Gastrocnemius medialis (tissue), 4 donors: ENCODE results near the gene DIAPH3. TPM values are rescaled to one million over a fixed set of nuclear protein-coding genes. Genes with fewer than 3 reads are reported as not detected.

Experiments used
- ATAC-seq, 2 donors: fragments of 150-250 bp; one replicate each; pipeline ENCODE4 v1.9.1; 2016
- DNase-seq, 2 donors: peaks; one replicate each; pipeline ENCODE4 v3.0.0-alpha.2; 2019
- H3K27ac ChIP-seq, 4 donors: fragments of 200-600 bp; sonication (generic); 1 replicate in 1 of 4; 2 replicates in 3 of 4; pipeline ENCODE4 v1.5.1; 2016 to 2018; ENCODE audit warnings: mild to moderate bottlenecking in 2 of 4, moderate library complexity in 1 of 4
- H3K27me3 ChIP-seq, 3 donors: fragments of 200-600 bp; sonication (generic) in 2 of 3; 1 replicate in 1 of 3; 2 replicates in 2 of 3; pipeline versions ENCODE4 v1.5.1 to v1.6.0; 2016 to 2019; ENCODE audit warnings: mild to moderate bottlenecking in 1 of 3, moderate library complexity in 1 of 3
- H3K36me3 ChIP-seq, 2 donors: fragments of 200-600 bp; sonication (generic) in 1 of 2; one replicate each; pipeline ENCODE4 v1.5.1; 2017 to 2018
- H3K4me1 ChIP-seq, 2 donors: fragments of 200-600 bp; sonication (generic) in 1 of 2; one replicate each; pipeline ENCODE4 v1.5.1; 2016 to 2017; ENCODE audit warnings: mild to moderate bottlenecking in 2 of 2
- H3K4me3 ChIP-seq, 4 donors: fragments of 200-600 bp; sonication (generic) in 3 of 4; 1 replicate in 1 of 4; 2 replicates in 3 of 4; pipeline ENCODE4 v1.5.1; 2016 to 2019; ENCODE audit warnings: mild to moderate bottlenecking in 2 of 4
- H3K9me3 ChIP-seq, 3 donors: fragments of 200-600 bp; sonication (generic) in 2 of 3; 1 replicate in 1 of 3; 2 replicates in 2 of 3; pipeline ENCODE4 v1.5.1; 2016 to 2019
- CTCF ChIP-seq, 5 experiments: fragments of 450-650 bp in 3 of 5; fragments of 200-600 bp in 2 of 5; sonication (generic) in 2 of 5; IDR thresholded peaks in 4 of 5; conservative IDR thresholded peaks in 1 of 5; 1 replicate in 4 of 5; 2 replicates in 1 of 5; pipeline ENCODE4 v1.5.1; 2016 to 2019; ENCODE audit warnings: antibody characterized with exemption in 5 of 5, mild to moderate bottlenecking in 3 of 5, moderate library complexity in 3 of 5
- POLR2A ChIP-seq, 2 donors: fragments of 450-650 bp; IDR thresholded peaks; one replicate each; pipeline ENCODE4 v1.6.1; 2017; ENCODE audit warnings: antibody characterized with exemption in 2 of 2, mild to moderate bottlenecking in 2 of 2, moderate library complexity in 2 of 2
- in situ Hi-C, 4 donors: fragments of 200-750 bp; cut with MboI; loops; one replicate each; pipeline versions ENCODE4 v1.15.0 to v1.8.0; 2017; ENCODE audit warnings: low sequenced_read_pairs in 4 of 4
- intact Hi-C: fragments of 100-400 bp; cut with DNase I; formaldehyde crosslinking; loops from one replicate; pipeline ENCODE4 v1.15.1; 2023; ENCODE audit warnings: low total_unique reads
- total RNA-seq, 4 donors: library from RNA; depleted of rRNA; stranded (reverse); fragments of >200 nt; gene quantifications; one replicate each; pipeline versions ENCODE4 v1.1.0 to v1.2.3, GENCODE V29; 2016

DIAPH3 gene
- total RNA-seq, 4 donors from 2014 or later = 0.13 TPM; not detected in 3

- no peak for ATAC-seq
- Histone ChIP-seq H3K27ac (no peak overlapping the region), H3K27me3 (no peaks in the 10 kb centered on the region), H3K36me3 (no peaks in the 10 kb centered on the region), H3K4me1 (no peaks in the 10 kb centered on the region), H3K4me3 (no peak overlapping the region), H3K9me3 (no peaks in the 10 kb centered on the region)
- intact Hi-C loops = no loop called here
- no peak for TF ChIP-seq POLR2A (IDR thresholded peaks at IDR 0.05)
- no peak for TF ChIP-seq CTCF (IDR thresholded peaks at IDR 0.05 in 4 of 5, conservative IDR thresholded peaks at IDR 0.05 in 1 of 5)
- DNase-seq = no peak
- in situ Hi-C loops = no loop called here
These were observed 127.9 kb downstream of the DIAPH3 start for GRCh38 chr13:60035874-60036273.

GRCh38 chr13:60032851-60033250 lies 130.9 kb downstream of the DIAPH3 start:
- no peaks in the 10 kb centered on the region for H3K27me3 ChIP-seq
- intact Hi-C loops = no loop called here
- no peak overlapping the region for H3K27ac ChIP-seq
- DNase-seq (no peak), ATAC-seq (no peak)
- no peaks in the 10 kb centered on the region for H3K4me1 ChIP-seq
- H3K36me3 ChIP-seq = no peaks in the 10 kb centered on the region
- in situ Hi-C loops = no loop called here
- no peak for TF ChIP-seq CTCF (IDR thresholded peaks at IDR 0.05 in 4 of 5, conservative IDR thresholded peaks at IDR 0.05 in 1 of 5)
- TF ChIP-seq POLR2A (IDR thresholded peaks at IDR 0.05) = no peak
- H3K4me3 ChIP-seq = no peak overlapping the region
- no peaks in the 10 kb centered on the region for H3K9me3 ChIP-seq

DNA sequence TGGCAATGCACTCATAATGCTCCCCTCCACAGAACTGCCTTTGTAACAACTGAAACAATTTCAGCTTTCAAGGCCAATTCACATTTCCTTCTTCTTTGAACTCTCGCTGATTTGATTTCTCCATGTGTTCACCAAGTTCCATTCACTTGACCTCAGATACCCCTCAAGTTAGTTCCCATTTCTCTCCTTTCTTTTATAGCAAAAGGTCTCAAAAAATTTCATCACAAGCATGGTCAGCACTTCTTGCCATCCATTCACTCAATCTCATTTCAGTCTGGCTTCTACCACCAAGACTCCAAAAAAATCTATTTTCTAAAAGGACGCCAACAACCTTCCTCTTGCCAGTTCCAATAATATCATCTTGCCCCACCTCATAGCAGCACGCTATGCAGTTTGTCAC lies 135.7 kb downstream of the DIAPH3 start:
- peak in 1 of 2 donors; percentile 33 for ATAC-seq

DNA sequence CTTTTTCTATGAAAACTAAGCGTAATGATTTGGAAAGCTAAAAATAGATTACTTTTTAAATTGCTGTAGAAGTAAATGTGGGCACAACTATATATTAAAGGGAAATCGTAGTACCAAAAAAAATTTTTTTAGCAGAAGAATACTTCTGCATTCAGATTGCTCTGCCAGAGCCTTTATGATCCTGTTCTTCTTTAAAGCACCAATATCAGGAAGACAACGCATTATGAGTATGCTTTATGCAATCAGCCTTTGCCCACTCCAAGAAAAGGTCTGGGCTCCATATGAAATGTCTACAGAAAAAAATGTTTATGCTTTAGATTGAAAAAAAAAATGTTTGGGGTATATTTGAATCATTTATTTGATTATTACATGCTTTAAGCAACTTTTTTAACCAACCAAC lies 137.4 kb downstream of the DIAPH3 start:
- DNase-seq = no peak
- H3K36me3 ChIP-seq = no peaks in the 10 kb centered on the region
- no peaks in the 10 kb centered on the region for H3K27me3 ChIP-seq
- intact Hi-C loops (no loop called here), in situ Hi-C loops (no loop called here)
- no peaks in the 10 kb centered on the region for H3K4me1 ChIP-seq
- H3K4me3 ChIP-seq = no peak overlapping the region
- no peaks in the 10 kb centered on the region for H3K9me3 ChIP-seq
- TF ChIP-seq POLR2A (IDR thresholded peaks at IDR 0.05) (no peak), CTCF (IDR thresholded peaks at IDR 0.05 in 4 of 5, conservative IDR thresholded peaks at IDR 0.05 in 1 of 5) (no peak)
- no peak for ATAC-seq
- no peak overlapping the region for H3K27ac ChIP-seq

More for the DNA sequence above, 135.7 kb downstream of the DIAPH3 start:
- no peak for DNase-seq
- Histone ChIP-seq H3K9me3 (no peaks in the 10 kb centered on the region), H3K4me3 (no peak overlapping the region), H3K27ac (no peak overlapping the region), H3K36me3 (no peaks in the 10 kb centered on the region), H3K27me3 (no peaks in the 10 kb centered on the region), H3K4me1 (no peaks in the 10 kb centered on the region)
- in situ Hi-C loops = no loop called here
- intact Hi-C loops = no loop called here
- no peak for TF ChIP-seq CTCF (IDR thresholded peaks at IDR 0.05 in 4 of 5, conservative IDR thresholded peaks at IDR 0.05 in 1 of 5)
- no peak for TF ChIP-seq POLR2A (IDR thresholded peaks at IDR 0.05)

DNA sequence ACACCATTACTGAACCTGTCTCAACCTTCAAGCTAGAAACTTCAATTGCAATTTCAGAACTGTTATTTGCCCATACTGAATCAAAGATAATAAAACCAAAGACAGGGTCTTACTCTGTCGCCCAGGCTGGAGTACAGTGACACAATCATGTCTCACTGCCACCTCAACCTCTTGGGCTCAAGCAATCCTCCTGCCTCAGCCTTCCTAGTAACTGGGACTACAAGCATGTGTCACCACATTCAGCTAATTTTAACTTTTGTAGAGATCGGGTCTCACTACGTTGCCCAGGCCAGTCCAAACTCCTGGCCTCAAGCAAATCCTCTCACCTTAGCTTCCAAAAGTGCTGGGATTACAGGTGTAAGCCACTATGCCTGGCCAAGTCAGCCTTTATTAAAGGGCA lies 143.4 kb downstream of the DIAPH3 start:
- intact Hi-C loops (no loop called here), in situ Hi-C loops (no loop called here)
- Histone ChIP-seq H3K36me3 (no peaks in the 10 kb centered on the region), H3K27ac (no peak overlapping the region), H3K4me3 (no peak overlapping the region), H3K9me3 (no peaks in the 10 kb centered on the region), H3K4me1 (no peaks in the 10 kb centered on the region), H3K27me3 (no peaks in the 10 kb centered on the region)
- TF ChIP-seq POLR2A (IDR thresholded peaks at IDR 0.05) (no peak), CTCF (IDR thresholded peaks at IDR 0.05 in 4 of 5, conservative IDR thresholded peaks at IDR 0.05 in 1 of 5) (no peak)
- no peak for DNase-seq
- no peak for ATAC-seq
